DOHH2 (cell line): ENCODE results near the gene PDE8A.
A peak's percentile ranks its signal among the peaks of the same experiment; 100 is the strongest.

Experiments
- H3F3A ChIP-seq: fragments of 200-600 bp; sonication (generic), shearing (Covaris generic); 2 replicates; pipeline ENCODE4 v1.6.0; 2016; ENCODE audit warnings: antibody characterized with exemption, mild to moderate bottlenecking; ENCODE audit not compliant: control insufficient read depth, insufficient read depth
- H3K27ac ChIP-seq: fragments of 200-600 bp; sonication (generic); 2 replicates; pipeline ENCODE4 v1.5.1; 2014; ENCODE audit warnings: low read depth, mild to moderate bottlenecking, low read length, moderate library complexity
- H3K27me3 ChIP-seq: fragments of 200-600 bp; sonication (generic); 2 replicates; pipeline ENCODE4 v1.6.1; 2014; ENCODE audit warnings: mild to moderate bottlenecking, low read length, mixed read lengths; ENCODE audit not compliant: control insufficient read depth
- H3K36me3 ChIP-seq: fragments of 200-600 bp; sonication (generic); 2 replicates; pipeline ENCODE4 v1.6.1; 2014; ENCODE audit warnings: mild to moderate bottlenecking, low read length, moderate library complexity, mixed read lengths; ENCODE audit not compliant: control insufficient read depth
- H3K4me1 ChIP-seq: fragments of 200-600 bp; sonication (generic); 2 replicates; pipeline ENCODE4 v1.6.1; 2014; ENCODE audit warnings: mild to moderate bottlenecking, low read length, mixed read lengths; ENCODE audit not compliant: control insufficient read depth
- H3K4me2 ChIP-seq: fragments of 200-600 bp; sonication (generic); 2 replicates; pipeline ENCODE4 v1.6.0; 2014; ENCODE audit warnings: mild to moderate bottlenecking, low read length, moderate library complexity
- H3K4me3 ChIP-seq: fragments of 200-600 bp; sonication (generic); 2 replicates; pipeline ENCODE4 v1.5.1; 2014; ENCODE audit warnings: mild to moderate bottlenecking, low read length, mixed read lengths
- H3K79me2 ChIP-seq: fragments of 200-600 bp; sonication (generic); 2 replicates; pipeline ENCODE4 v1.6.1; 2014; ENCODE audit warnings: mild to moderate bottlenecking, low read length, mixed read lengths; ENCODE audit not compliant: control insufficient read depth
- H3K9me2 ChIP-seq: fragments of 200-600 bp; sonication (generic); replicated peaks from 2 replicates; pipeline ENCODE4 v1.6.1; 2014; ENCODE audit warnings: mild to moderate bottlenecking, low read length, mixed read lengths; ENCODE audit not compliant: control insufficient read depth
- H3K9me3 ChIP-seq: fragments of 200-600 bp; sonication (generic); 2 replicates; pipeline ENCODE4 v1.6.1; 2014; ENCODE audit warnings: antibody characterized with exemption, low read length, mixed read lengths; ENCODE audit not compliant: control insufficient read depth, insufficient read depth
- H4K20me1 ChIP-seq: fragments of 200-600 bp; sonication (generic); 2 replicates; pipeline ENCODE4 v1.6.0; 2014; ENCODE audit warnings: low read depth, mild to moderate bottlenecking, antibody characterized with exemption, low read length, moderate library complexity; ENCODE audit not compliant: control insufficient read depth, insufficient read depth
- CTCF ChIP-seq: fragments of 200-600 bp; sonication (generic); IDR thresholded peaks from one replicate; pipeline ENCODE4 v1.5.1; 2014; ENCODE audit warnings: antibody characterized with exemption, mild to moderate bottlenecking, low read depth, low read length; ENCODE audit not compliant: poor library complexity, severe bottlenecking
- EZH2phosphoT487 ChIP-seq: fragments of 200-600 bp; sonication (generic); IDR thresholded peaks from 2 replicates; pipeline ENCODE4 v1.6.1; 2017; ENCODE audit warnings: borderline replicate concordance, mild to moderate bottlenecking, antibody characterized with exemption, low read length, moderate library complexity, mixed read lengths

The PDE8A gene

DNA sequence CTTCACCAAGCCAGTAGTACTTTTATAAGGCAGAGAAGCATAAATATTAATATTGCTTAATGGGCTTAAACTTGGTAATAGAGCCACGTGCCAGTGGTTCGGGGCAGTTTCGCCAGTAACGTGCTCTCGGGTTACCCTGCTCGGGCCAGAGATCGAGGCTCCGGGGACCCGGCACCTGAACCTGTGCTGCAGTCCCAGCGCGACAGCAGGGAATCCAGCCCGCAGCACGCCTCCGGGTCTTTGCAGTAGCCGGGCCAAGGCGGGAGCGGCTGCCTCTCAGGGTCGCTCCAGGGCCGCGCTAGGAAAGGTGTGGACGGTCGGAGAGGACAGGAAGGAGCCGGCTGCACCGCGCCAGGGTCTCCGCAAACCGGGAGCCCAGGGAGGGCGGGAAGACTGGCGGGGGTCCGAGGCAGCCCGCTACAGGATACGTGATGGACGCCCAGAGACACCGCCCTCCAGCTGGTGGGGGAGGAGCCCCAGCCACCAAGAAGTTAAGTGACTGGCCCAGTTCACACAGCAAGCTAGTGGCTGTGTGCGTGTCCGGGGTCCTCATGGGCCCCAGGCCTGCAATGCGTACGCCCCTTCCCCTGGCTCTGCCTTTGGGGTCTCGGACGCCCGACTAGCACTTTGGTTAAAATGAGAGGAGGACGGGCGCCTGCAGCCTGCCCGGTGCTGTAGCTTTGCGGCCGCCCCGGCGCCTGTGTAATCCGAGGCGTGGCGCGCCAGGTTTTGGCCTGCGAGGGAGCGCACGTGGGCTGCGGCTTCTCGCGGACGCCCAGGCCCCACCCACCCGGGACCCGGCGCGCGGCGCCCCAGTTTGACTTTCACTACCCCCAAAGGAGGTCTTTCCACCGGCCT is 1.2 kb upstream of the PDE8A start:
- Histone ChIP-seq H3K27me3 (no peaks in the 10 kb centered on the region; the same call in 1 of the 2 replicates), H3K9me2 (no peaks in the 10 kb centered on the region), H3F3A (peaks cover 11% of the 10 kb centered on the region; the same call in 1 of the 2 replicates), H3K4me1 (peaks cover 36% of the 10 kb centered on the region), H3K27ac (peak overlapping the region; percentile 66), H3K4me3 (peak overlapping the region; percentile 85), H4K20me1 (no peaks in the 10 kb centered on the region), H3K36me3 (no peaks in the 10 kb centered on the region), H3K4me2 (peak overlapping the region; percentile 81), H3K9me3 (no peaks in the 10 kb centered on the region), H3K79me2 (peaks cover 29% of the 10 kb centered on the region)
- TF ChIP-seq EZH2phosphoT487 (no peak), CTCF (no peak)

- Histone ChIP-seq H3K4me2 (peak overlapping the region; percentile 81), H3K4me1 (peaks cover 44% of the 10 kb centered on the region), H3K9me2 (no peaks in the 10 kb centered on the region), H3K27ac (peak overlapping the region; percentile 66), H3K4me3 (peak overlapping the region; percentile 85), H3K27me3 (no peaks in the 10 kb centered on the region; the same call in 1 of the 2 replicates), H4K20me1 (no peaks in the 10 kb centered on the region), H3K36me3 (no peaks in the 10 kb centered on the region), H3K9me3 (no peaks in the 10 kb centered on the region), H3K79me2 (peaks cover 35% of the 10 kb centered on the region), H3F3A (peaks cover 11% of the 10 kb centered on the region; the same call in 1 of the 2 replicates)
- no peak for TF ChIP-seq EZH2phosphoT487
- TF ChIP-seq CTCF = no peak
Observed at GRCh38 chr15:84981054-84981710, 474 bp upstream of the PDE8A start.

DNA sequence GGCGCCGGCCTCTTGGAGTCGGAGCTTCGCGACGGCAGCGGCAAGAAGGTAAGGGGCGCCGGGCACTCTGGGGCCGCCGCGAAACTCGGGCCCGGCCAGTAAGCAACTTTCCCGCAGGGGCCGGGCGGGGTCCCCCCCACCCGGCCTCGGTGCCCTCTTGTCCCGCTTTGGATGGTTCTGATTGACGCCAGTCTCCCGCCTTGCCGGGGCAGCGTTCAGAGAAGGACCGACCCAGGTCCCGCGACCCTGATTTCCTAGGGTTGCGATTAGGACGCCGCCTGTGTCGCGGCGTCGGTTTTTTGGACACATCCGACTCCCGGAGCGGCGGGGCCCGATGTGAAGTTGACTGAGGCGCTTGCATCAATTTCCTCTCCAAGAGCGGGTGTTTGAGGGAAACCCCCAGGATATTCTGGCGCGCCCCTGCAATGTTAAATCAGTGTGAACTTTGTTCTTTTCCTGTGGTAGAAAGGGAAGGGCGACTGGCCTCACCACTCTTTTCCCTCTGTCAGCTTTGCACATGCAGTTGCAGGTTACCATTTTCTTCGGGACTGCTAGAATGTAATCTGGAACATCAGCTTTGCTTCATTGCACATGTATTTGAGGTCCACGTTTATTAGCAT is 755 bp downstream of the PDE8A start:
- Histone ChIP-seq H3K27ac (no peak overlapping the region), H3K4me2 (peak overlapping the region; percentile 81), H3K4me1 (peaks cover 52% of the 10 kb centered on the region), H3K4me3 (peak overlapping the region; percentile 85), H3K27me3 (no peaks in the 10 kb centered on the region; the same call in 1 of the 2 replicates), H3K9me3 (no peaks in the 10 kb centered on the region), H3K36me3 (no peaks in the 10 kb centered on the region), H4K20me1 (no peaks in the 10 kb centered on the region), H3K9me2 (no peaks in the 10 kb centered on the region), H3K79me2 (peaks cover 37% of the 10 kb centered on the region), H3F3A (peaks cover 14% of the 10 kb centered on the region; the same call in 1 of the 2 replicates)
- no peak for TF ChIP-seq EZH2phosphoT487
- no peak for TF ChIP-seq CTCF
